MCF 10A (cell line): Measurements from ENCODE around the gene GALNT9. TPM values are rescaled to one million over a fixed set of nuclear protein-coding genes. Genes with fewer than 3 reads are reported as not detected.

ENCODE experiments used
- BruUV-seq: library from RNA; stranded (reverse); fragments of 400-500 nt; replicated peaks from 2 replicates; lab custom pipeline; 2021; lab: Mats Ljungman, UMichigan
- CTCF ChIA-PET: fragments of 300-600 bp; sonication (Branson Sonifier 250); formaldehyde crosslinking; extraction: SDS; loops from one replicate; lab custom pipeline; 2021; ENCODE audit warnings: antibody characterized with exemption, inconsistent platforms; lab: Yijun Ruan, JAX
- POLR2A ChIA-PET: fragments of 300-600, 350-650 bp; sonication (Branson Sonifier 250); formaldehyde crosslinking; extraction: SDS; loops from one replicate; lab custom pipeline; 2020; ENCODE audit warnings: antibody characterized with exemption, inconsistent platforms; lab: Yijun Ruan, JAX
- DNase-seq: peaks from one replicate; pipeline ENCODE4 v3.0.0-alpha.2; 2018; ENCODE audit not compliant: unreplicated experiment
- H3K27ac Mint-ChIP-seq: one replicate; pipeline ENCODE4 v1.8.0; 2022; ENCODE audit warnings: mild to moderate bottlenecking, low read depth, mixed read lengths; ENCODE audit not compliant: unreplicated experiment
- H3K27me3 Mint-ChIP-seq: one replicate; pipeline ENCODE4 v1.8.0; 2022; ENCODE audit warnings: mixed read lengths; ENCODE audit not compliant: insufficient read depth, unreplicated experiment
- H3K36me3 Mint-ChIP-seq: one replicate; pipeline ENCODE4 v1.8.0; 2022; ENCODE audit warnings: mild to moderate bottlenecking, moderate library complexity, mixed read lengths; ENCODE audit not compliant: insufficient read depth, unreplicated experiment
- H3K4me1 Mint-ChIP-seq: one replicate; pipeline ENCODE4 v1.8.0; 2022; ENCODE audit warnings: mixed read lengths; ENCODE audit not compliant: insufficient read depth, unreplicated experiment
- H3K4me3 Mint-ChIP-seq: one replicate; pipeline ENCODE4 v1.8.0; 2022; ENCODE audit warnings: mild to moderate bottlenecking, moderate library complexity, mixed read lengths; ENCODE audit not compliant: unreplicated experiment
- H3K9me3 Mint-ChIP-seq: one replicate; pipeline ENCODE4 v1.8.0; 2022; ENCODE audit warnings: mixed read lengths; ENCODE audit not compliant: unreplicated experiment
- intact Hi-C: fragments of 100-400 bp; cut with micrococcal nuclease; formaldehyde crosslinking; loops from 2 replicates; pipeline ENCODE4 v1.14.1; 2022
- total RNA-seq: library from RNA; stranded (reverse); gene quantifications from 2 replicates; pipeline ENCODE4 v1.2.3, GENCODE V29; 2022
- TF ChIP-seq, protein P1 (sequence below): fragments of 200-600 bp; IDR thresholded peaks from one replicate; pipeline ENCODE4 v1.8.0; 2022; ENCODE audit warnings: antibody characterized with exemption, mild to moderate bottlenecking; ENCODE audit not compliant: unreplicated experiment

Gene GALNT9
- total RNA-seq, 1 experiment from 2014 or later: 4.4 TPM

DNA sequence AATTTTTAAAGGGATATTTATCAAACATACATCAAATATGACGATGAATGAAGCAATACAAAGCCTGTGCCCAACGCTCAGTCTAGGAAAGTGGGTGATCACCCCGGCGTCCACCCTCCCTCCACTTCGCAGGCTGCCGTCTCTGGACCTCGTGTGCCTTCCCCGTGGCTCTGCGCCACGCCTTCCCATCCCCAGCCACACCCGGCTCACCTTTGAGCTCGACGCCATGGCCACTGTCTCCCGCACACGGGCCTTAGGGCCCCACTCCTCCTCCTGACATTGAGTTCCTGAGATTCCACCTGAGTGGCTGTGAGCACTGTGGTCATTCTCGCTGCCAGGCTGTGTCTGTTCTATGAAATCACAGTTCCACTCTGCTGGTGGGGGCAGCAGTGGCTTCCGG, 56.7 kb downstream of the GALNT9 start:
- Mint-ChIP-seq H3K4me1 (peaks cover 6% of the 10 kb centered on the region), H3K27me3 (no peaks in the 10 kb centered on the region), H3K4me3 (no peak overlapping the region), H3K9me3 (no peaks in the 10 kb centered on the region), H3K36me3 (no peaks in the 10 kb centered on the region), H3K27ac (no peak overlapping the region)
- BruUV-seq: no TSS peak
- DNase-seq: no peak
- ChIA-PET POLR2A (interaction anchor here (0.7 kb wide), 1 partner anchor 142 kb away, joined by 3 read pairs; no protein-coding TSS in a partner anchor), CTCF (interaction anchor here (0.6 to 0.8 kb wide), 3 partner anchors 110 to 342 kb away, joined by 3 to 5 read pairs (median 3); no protein-coding TSS in a partner anchor)
- intact Hi-C loops: no loop called here
- TF ChIP-seq, protein P1, sequence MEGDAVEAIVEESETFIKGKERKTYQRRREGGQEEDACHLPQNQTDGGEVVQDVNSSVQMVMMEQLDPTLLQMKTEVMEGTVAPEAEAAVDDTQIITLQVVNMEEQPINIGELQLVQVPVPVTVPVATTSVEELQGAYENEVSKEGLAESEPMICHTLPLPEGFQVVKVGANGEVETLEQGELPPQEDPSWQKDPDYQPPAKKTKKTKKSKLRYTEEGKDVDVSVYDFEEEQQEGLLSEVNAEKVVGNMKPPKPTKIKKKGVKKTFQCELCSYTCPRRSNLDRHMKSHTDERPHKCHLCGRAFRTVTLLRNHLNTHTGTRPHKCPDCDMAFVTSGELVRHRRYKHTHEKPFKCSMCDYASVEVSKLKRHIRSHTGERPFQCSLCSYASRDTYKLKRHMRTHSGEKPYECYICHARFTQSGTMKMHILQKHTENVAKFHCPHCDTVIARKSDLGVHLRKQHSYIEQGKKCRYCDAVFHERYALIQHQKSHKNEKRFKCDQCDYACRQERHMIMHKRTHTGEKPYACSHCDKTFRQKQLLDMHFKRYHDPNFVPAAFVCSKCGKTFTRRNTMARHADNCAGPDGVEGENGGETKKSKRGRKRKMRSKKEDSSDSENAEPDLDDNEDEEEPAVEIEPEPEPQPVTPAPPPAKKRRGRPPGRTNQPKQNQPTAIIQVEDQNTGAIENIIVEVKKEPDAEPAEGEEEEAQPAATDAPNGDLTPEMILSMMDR: no peak

DNA sequence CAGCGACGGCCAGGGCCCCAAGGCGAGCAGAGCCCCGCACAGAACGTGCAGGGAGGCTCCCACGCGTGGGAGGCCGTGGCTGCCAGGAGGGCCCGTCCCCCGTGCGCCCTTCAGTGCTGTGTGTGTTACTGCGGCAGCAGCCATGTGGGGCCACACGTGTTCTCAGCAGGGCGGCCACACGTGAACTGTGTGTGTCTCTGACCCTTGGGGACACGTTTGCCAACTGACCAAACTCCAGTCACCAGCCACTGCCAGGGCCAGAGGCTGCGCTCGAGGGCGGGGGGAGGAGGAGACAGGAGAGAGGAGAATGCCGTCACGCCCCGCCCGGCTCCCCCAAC, 57.7 kb downstream of the GALNT9 start:
- ChIA-PET CTCF (no interaction called here), POLR2A (no interaction called here)
- H3K27me3 Mint-ChIP-seq: peaks cover 5% of the 10 kb centered on the region
- no peak overlapping the region for H3K27ac Mint-ChIP-seq
- no peaks in the 10 kb centered on the region for H3K9me3 Mint-ChIP-seq
- intact Hi-C loops: no loop called here
- no peaks in the 10 kb centered on the region for H3K36me3 Mint-ChIP-seq
- H3K4me1 Mint-ChIP-seq: peaks cover 6% of the 10 kb centered on the region
- H3K4me3 Mint-ChIP-seq: no peak overlapping the region
- no peak for DNase-seq
- TF ChIP-seq, protein P1: no peak
- BruUV-seq: no TSS peak

DNA sequence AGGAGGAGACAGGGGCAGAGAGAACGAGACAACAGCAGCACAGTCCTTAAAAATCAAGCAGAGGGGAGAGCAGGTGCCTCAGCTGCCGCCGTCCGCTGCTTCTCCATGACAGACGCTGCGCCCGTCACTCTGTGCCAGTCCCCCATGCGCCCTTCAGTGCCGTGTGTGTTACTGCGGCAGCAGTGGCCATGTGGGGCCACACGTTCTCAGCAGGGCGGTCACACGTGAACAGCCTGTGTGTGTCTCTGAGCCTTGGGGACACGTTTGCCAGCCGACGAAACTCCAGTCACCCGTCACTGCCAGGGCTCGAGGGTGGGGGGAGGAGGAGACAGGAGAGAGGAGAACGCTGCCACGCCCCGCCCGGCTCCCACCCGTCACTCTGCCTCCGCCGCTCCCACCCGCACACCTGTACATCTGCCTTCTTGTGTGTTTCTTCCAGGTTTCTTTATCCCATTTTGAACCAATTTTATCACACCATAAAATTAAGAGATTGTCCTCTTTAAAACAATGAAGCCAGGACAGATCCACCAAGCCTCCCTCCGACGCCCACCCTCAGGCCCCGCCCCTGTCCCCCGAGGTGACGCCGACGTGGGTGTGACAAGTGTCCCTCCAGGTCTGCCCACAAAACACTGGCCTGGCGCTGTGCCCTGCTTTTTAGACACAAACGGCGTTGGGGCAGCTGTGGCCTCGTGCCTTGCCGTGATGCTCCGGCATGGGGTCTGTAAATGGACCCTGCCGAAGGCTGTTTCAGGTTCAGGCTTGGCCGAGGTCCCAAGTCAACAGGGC, 58.2 kb downstream of the GALNT9 start:
- TF ChIP-seq, protein P1: no peak
- Mint-ChIP-seq H3K27me3 (peaks cover 10% of the 10 kb centered on the region), H3K4me1 (peaks cover 6% of the 10 kb centered on the region), H3K36me3 (no peaks in the 10 kb centered on the region), H3K9me3 (no peaks in the 10 kb centered on the region), H3K4me3 (no peak overlapping the region), H3K27ac (no peak overlapping the region)
- intact Hi-C loops: no loop called here
- POLR2A ChIA-PET: no interaction called here
- DNase-seq: no peak
- BruUV-seq: no TSS peak
- CTCF ChIA-PET: interaction anchor here (0.7 kb wide), 1 partner anchor 333 kb away, joined by 3 read pairs; no protein-coding TSS in a partner anchor

DNA sequence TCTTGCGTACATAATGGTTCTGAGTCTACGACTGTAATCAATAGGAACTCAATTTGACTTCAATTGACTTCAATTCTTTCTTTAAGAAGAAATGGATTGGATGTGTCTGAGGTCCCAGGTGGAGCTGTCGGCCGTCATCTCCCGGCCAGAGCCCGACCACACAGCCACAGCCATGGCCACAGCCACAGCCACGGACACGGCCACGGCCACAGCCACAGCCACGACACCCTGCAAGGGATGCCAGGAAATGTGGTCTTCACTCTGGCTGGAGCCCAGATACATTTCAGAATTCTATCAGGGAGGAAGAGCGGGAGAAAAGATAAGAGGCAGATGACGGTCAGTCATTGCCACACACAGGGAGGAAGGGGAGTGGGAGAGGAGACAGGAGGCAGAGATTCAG, 58.9 kb downstream of the GALNT9 start:
- Mint-ChIP-seq H3K27me3 (peaks cover 17% of the 10 kb centered on the region), H3K4me1 (peaks cover 6% of the 10 kb centered on the region), H3K36me3 (no peaks in the 10 kb centered on the region), H3K4me3 (no peak overlapping the region), H3K27ac (no peak overlapping the region), H3K9me3 (no peaks in the 10 kb centered on the region)
- ChIA-PET CTCF (interaction anchor here (0.7 kb wide), 1 partner anchor 333 kb away, joined by 3 read pairs; no protein-coding TSS in a partner anchor), POLR2A (no interaction called here)
- TF ChIP-seq, protein P1: no peak
- no TSS peak for BruUV-seq
- DNase-seq: no peak
- intact Hi-C loops: no loop called here
